Measurements from ENCODE around the gene AP3S1. TPM values are rescaled to one million over a fixed set of nuclear protein-coding genes. Genes with fewer than 3 reads are reported as not detected.

Gene AP3S1
- total and polyA plus RNA-seq, 2 of the 13 experiments (the other 11 are each of a cell fraction or from before 2014, with no cell fraction given), result 50.5 to 85.9 TPM

DNA sequence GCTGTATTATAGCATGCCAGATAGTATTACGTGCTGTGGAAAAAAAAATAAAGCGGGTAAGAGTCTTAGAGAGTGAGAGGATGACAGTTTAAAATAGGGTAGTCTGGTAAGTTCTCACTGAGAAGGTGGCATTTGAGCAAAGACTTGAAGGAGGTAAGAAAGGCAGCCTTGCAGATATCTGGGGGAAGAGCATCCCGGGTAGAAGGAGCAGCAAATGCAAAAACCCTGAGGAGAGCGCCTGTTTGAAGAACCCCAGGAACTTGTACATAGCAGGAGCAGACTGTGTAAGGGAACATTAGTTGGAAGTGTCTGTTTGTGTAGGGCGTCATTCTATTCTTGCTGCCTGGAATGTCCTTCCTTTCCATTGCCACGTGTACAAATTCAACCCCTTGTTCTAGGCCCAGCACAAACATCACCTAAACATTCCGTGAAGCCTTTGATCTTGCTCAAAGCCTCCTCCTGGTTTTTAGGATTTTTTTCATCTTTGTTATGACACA is 2.6 kb downstream of the AP3S1 start (continued):
- no peak for TF ChIP-seq DR1 (CRISPR knock-in tag; IDR thresholded peaks at IDR 0.05)
- peak; percentile 43 for TF ChIP-seq ZNF781 (CRISPR knock-in tag; IDR thresholded peaks at IDR 0.05; ENCODE audit: borderline replicate concordance, not compliant biosample characterization)
- TF ChIP-seq ZFX (CRISPR knock-in tag; IDR thresholded peaks at IDR 0.05; ENCODE audit: low read depth), result peak; percentile 50; the same call in 1 of the 2 replicates
- no peak for TF ChIP-seq ZNF383 (CRISPR knock-in tag; IDR thresholded peaks at IDR 0.05; ENCODE audit: borderline replicate concordance)
- no peak for TF ChIP-seq PCBP1 (IDR thresholded peaks at IDR 0.05; ENCODE audit: borderline replicate concordance, low read depth, low read length)
- no peak for TF ChIP-seq PRDM4 (CRISPR knock-in tag; IDR thresholded peaks at IDR 0.05; ENCODE audit: borderline replicate concordance)
- 0 out of 2 replicates have a peak, but pooled peaks have one; percentile 23 for TF ChIP-seq RERE (CRISPR knock-in tag; IDR thresholded peaks at IDR 0.05; ENCODE audit: low read depth)
- TF ChIP-seq, protein P1, sequence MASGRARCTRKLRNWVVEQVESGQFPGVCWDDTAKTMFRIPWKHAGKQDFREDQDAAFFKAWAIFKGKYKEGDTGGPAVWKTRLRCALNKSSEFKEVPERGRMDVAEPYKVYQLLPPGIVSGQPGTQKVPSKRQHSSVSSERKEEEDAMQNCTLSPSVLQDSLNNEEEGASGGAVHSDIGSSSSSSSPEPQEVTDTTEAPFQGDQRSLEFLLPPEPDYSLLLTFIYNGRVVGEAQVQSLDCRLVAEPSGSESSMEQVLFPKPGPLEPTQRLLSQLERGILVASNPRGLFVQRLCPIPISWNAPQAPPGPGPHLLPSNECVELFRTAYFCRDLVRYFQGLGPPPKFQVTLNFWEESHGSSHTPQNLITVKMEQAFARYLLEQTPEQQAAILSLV (CRISPR knock-in tag; IDR thresholded peaks at IDR 0.05; ENCODE audit: borderline replicate concordance), result no peak
- no peak for TF ChIP-seq TRIM24 (CRISPR knock-in tag; IDR thresholded peaks at IDR 0.05)
- no peak for TF ChIP-seq HNRNPH1 (optimal IDR thresholded peaks at IDR 0.05; ENCODE audit: low read depth, low read length)
- TF ChIP-seq GZF1 (CRISPR knock-in tag; IDR thresholded peaks at IDR 0.05), result no peak
- TF ChIP-seq ZFP36L1 (CRISPR knock-in tag; IDR thresholded peaks at IDR 0.05), result no peak
- TF ChIP-seq ATM (IDR thresholded peaks at IDR 0.05; ENCODE audit: borderline replicate concordance), result no peak
- TF ChIP-seq, protein P2, sequence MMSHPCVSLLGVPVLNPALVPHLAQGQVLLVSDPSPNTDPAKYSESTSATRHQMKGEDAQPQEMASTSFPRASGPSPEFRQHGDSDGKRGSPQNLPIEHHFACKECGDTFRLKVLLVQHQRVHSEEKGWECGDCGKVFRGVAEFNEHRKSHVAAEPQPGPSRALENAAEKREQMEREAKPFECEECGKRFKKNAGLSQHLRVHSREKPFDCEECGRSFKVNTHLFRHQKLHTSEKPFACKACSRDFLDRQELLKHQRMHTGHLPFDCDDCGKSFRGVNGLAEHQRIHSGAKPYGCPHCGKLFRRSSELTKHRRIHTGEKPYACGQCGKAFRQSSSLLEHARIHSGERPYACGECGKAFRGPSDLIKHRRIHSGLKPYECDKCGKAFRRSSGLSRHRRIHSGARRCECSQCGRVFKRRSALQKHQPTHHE (CRISPR knock-in tag; IDR thresholded peaks at IDR 0.05; ENCODE audit: borderline replicate concordance), result no peak
- peak; percentile 64; the same call in 1 of the 2 replicates for TF ChIP-seq MIXL1 (CRISPR knock-in tag; IDR thresholded peaks at IDR 0.05)
- no peak for TF ChIP-seq ZNF367 (CRISPR knock-in tag; IDR thresholded peaks at IDR 0.05; ENCODE audit: borderline replicate concordance)
- TF ChIP-seq IRF2 (CRISPR knock-in tag; IDR thresholded peaks at IDR 0.05), result no peak

All from HepG2 (cell line).